Measurements from ENCODE around the gene SLC4A9. TPM values are rescaled to one million over a fixed set of nuclear protein-coding genes. Genes with fewer than 3 reads are reported as not detected.

Gene SLC4A9
- total and polyA plus RNA-seq, 5 experiments from 2014 or later, result not detected

GRCh38 chr5:140399979-140400729 is 40.2 kb downstream of the SLC4A9 start:
- peaks cover 18 to 36% (median 31%) of the 10 kb centered on the region in 4 donors for H3K4me1 Mint-ChIP-seq
- peaks cover 0 to 14% (median 1%) of the 10 kb centered on the region in 3 donors for H3K36me3 Mint-ChIP-seq
- H3K27me3 Mint-ChIP-seq, result no peaks in the 10 kb centered on the region
- H3K4me3 Mint-ChIP-seq, result no peak overlapping the region
- ATAC-seq (peak in 1 of 2 donors; percentile 0), DNase-seq (no peak)
- H3K9me3 Mint-ChIP-seq, result no peaks in the 10 kb centered on the region
- H3K27ac Mint-ChIP-seq, result peak overlapping the region in 5 of 10 donors; percentile 89 to 94 (median 89)
- POLR2A ChIA-PET, result interaction anchor here (0.5 to 3.1 kb wide), 16 partner anchors 12 to 1825 kb away, joined by 3 to 34 read pairs (median 4); partner anchors contain the start of genes CD14, EIF4EBP3, HARS1 and HARS2

GRCh38 chr5:140400730-140401361 is 40.9 kb downstream of the SLC4A9 start:
- peaks cover 20 to 38% (median 34%) of the 10 kb centered on the region in 4 donors for H3K4me1 Mint-ChIP-seq
- peak overlapping the region in 5 of 10 donors; percentile 89 to 94 (median 89) for H3K27ac Mint-ChIP-seq
- H3K27me3 Mint-ChIP-seq, result no peaks in the 10 kb centered on the region
- POLR2A ChIA-PET, result interaction anchor here (0.7 to 3.1 kb wide), 31 partner anchors 9 to 1935 kb away, joined by 3 to 34 read pairs (median 3); partner anchors contain the start of genes APBB3, CD14, EGR1 and EIF4EBP3
- no peaks in the 10 kb centered on the region for H3K9me3 Mint-ChIP-seq
- H3K4me3 Mint-ChIP-seq, result no peak overlapping the region
- peak; percentile 71 for ATAC-seq
- peak in 9 of 10 donors; percentile 66 to 94 (median 86) for DNase-seq
- peaks cover 0 to 16% (median 2%) of the 10 kb centered on the region in 3 donors for H3K36me3 Mint-ChIP-seq

GRCh38 chr5:140401362-140402257 is 41.6 kb downstream of the SLC4A9 start, which contains the start of gene ANKHD1:
ANKHD1 (plus strand) TSS chr5:140401833; CDS start chr5:140401968, 135 bp downstream.
- POLR2A ChIA-PET, result interaction anchor here (0.6 to 3.1 kb wide), 37 partner anchors 9 to 1936 kb away, joined by 3 to 34 read pairs (median 3); partner anchors contain the start of genes APBB3, CD14, CYSTM1 and DIAPH1
- ATAC-seq (peak; percentile 79 to 84), DNase-seq (peak; percentile 90 to 99 (median 98))
- Mint-ChIP-seq H3K27ac (peak within 1 kb of the TSS in 2 of 10 donors; percentile 89 to 94), H3K4me1 (peaks cover 20 to 46% (median 38%) of the 10 kb centered on the region in 4 donors), H3K4me3 (no peak within 1 kb of the TSS), H3K36me3 (peaks cover 0 to 24% (median 2%) of the 10 kb centered on the region in 3 donors), H3K9me3 (no peaks in the 10 kb centered on the region), H3K27me3 (no peaks in the 10 kb centered on the region)

GRCh38 chr5:140402258-140403074 is 42.5 kb downstream of the SLC4A9 start:
- DNase-seq, result peak; percentile 25 to 72 (median 42)
- Mint-ChIP-seq H3K4me1 (peaks cover 21 to 49% (median 40%) of the 10 kb centered on the region in 4 donors), H3K9me3 (no peaks in the 10 kb centered on the region), H3K4me3 (no peak overlapping the region), H3K27me3 (no peaks in the 10 kb centered on the region), H3K36me3 (peaks cover 0 to 29% (median 2%) of the 10 kb centered on the region in 3 donors), H3K27ac (peak overlapping the region in 5 of 10 donors; percentile 13 to 80 (median 28))
- ATAC-seq, result peak in 1 of 2 donors; percentile 3
- POLR2A ChIA-PET, result interaction anchor here (0.5 to 3.1 kb wide), 18 partner anchors 10 to 1217 kb away, joined by 3 to 34 read pairs (median 4); partner anchors contain the start of genes APBB3, CYSTM1, DIAPH1 and EIF4EBP3

- Mint-ChIP-seq H3K9me3 (no peaks in the 10 kb centered on the region), H3K27me3 (no peaks in the 10 kb centered on the region), H3K36me3 (peaks cover 0 to 33% (median 2%) of the 10 kb centered on the region in 3 donors), H3K4me3 (no peak overlapping the region), H3K4me1 (peaks cover 21 to 56% (median 46%) of the 10 kb centered on the region in 4 donors), H3K27ac (peak overlapping the region in 8 of 10 donors; percentile 19 to 80 (median 54))
- POLR2A ChIA-PET, result no interaction called here
- DNase-seq (no peak), ATAC-seq (no peak)
Observed at GRCh38 chr5:140403613-140404012, 43.6 kb downstream of the SLC4A9 start.

GRCh38 chr5:140408750-140409241 is 48.8 kb downstream of the SLC4A9 start:
- Mint-ChIP-seq H3K4me1 (peaks cover 23 to 74% (median 57%) of the 10 kb centered on the region in 4 donors), H3K36me3 (peaks cover 0 to 53% (median 8%) of the 10 kb centered on the region in 3 donors), H3K9me3 (no peaks in the 10 kb centered on the region), H3K27ac (peak overlapping the region in 3 of 10 donors; percentile 10 to 71 (median 59)), H3K4me3 (peak overlapping the region in 5 of 10 donors; percentile 7 to 54 (median 35)), H3K27me3 (no peaks in the 10 kb centered on the region)
- no peak for DNase-seq
- POLR2A ChIA-PET, result no interaction called here
- ATAC-seq, result no peak

GRCh38 chr5:140413230-140413629 is 53.2 kb downstream of the SLC4A9 start:
- no peaks in the 10 kb centered on the region for H3K9me3 Mint-ChIP-seq
- peaks cover 0 to 43% (median 11%) of the 10 kb centered on the region in 3 donors for H3K36me3 Mint-ChIP-seq
- POLR2A ChIA-PET, result no interaction called here
- DNase-seq (no peak), ATAC-seq (no peak)
- peak overlapping the region in 2 of 10 donors; percentile 12 to 39 for H3K27ac Mint-ChIP-seq
- peak overlapping the region in 3 of 10 donors; percentile 7 to 62 (median 26) for H3K4me3 Mint-ChIP-seq
- H3K27me3 Mint-ChIP-seq, result no peaks in the 10 kb centered on the region
- peaks cover 19 to 69% (median 51%) of the 10 kb centered on the region in 4 donors for H3K4me1 Mint-ChIP-seq

GRCh38 chr5:140417235-140417634 is 57.2 kb downstream of the SLC4A9 start:
- POLR2A ChIA-PET, result interaction anchor here (0.7 to 1.2 kb wide), 2 partner anchors 11 to 15 kb away, joined by 3 to 4 read pairs; no protein-coding TSS in a partner anchor
- Mint-ChIP-seq H3K9me3 (no peaks in the 10 kb centered on the region), H3K27me3 (no peaks in the 10 kb centered on the region), H3K27ac (no peak overlapping the region), H3K4me1 (peaks cover 37 to 77% (median 68%) of the 10 kb centered on the region in 4 donors), H3K4me3 (no peak overlapping the region), H3K36me3 (peaks cover 0 to 49% (median 5%) of the 10 kb centered on the region in 3 donors)
- no peak for ATAC-seq
- no peak for DNase-seq

- H3K27me3 Mint-ChIP-seq, result no peaks in the 10 kb centered on the region
- DNase-seq (no peak), ATAC-seq (no peak)
- no peaks in the 10 kb centered on the region for H3K9me3 Mint-ChIP-seq
- H3K4me1 Mint-ChIP-seq, result peaks cover 37 to 74% (median 67%) of the 10 kb centered on the region in 4 donors
- peak overlapping the region in 8 of 10 donors; percentile 7 to 69 (median 36) for H3K4me3 Mint-ChIP-seq
- H3K27ac Mint-ChIP-seq, result peak overlapping the region in 2 of 10 donors; percentile 56 to 64
- POLR2A ChIA-PET, result interaction anchor here (0.8 kb wide), 1 partner anchor 17 kb away, joined by 3 read pairs; no protein-coding TSS in a partner anchor
- peaks cover 0 to 41% (median 5%) of the 10 kb centered on the region in 3 donors for H3K36me3 Mint-ChIP-seq
Observed at GRCh38 chr5:140418862-140419520, 59.0 kb downstream of the SLC4A9 start.

GRCh38 chr5:140420226-140420570 is 60.2 kb downstream of the SLC4A9 start:
- ATAC-seq, result no peak
- no peaks in the 10 kb centered on the region for H3K27me3 Mint-ChIP-seq
- no peak for DNase-seq
- H3K36me3 Mint-ChIP-seq, result peaks cover 0 to 36% (median 3%) of the 10 kb centered on the region in 3 donors
- peak overlapping the region in 9 of 10 donors; percentile 0 to 70 (median 50) for H3K4me3 Mint-ChIP-seq
- H3K4me1 Mint-ChIP-seq, result peaks cover 37 to 74% (median 69%) of the 10 kb centered on the region in 4 donors
- H3K27ac Mint-ChIP-seq, result peak overlapping the region in 4 of 10 donors; percentile 5 to 72 (median 17)
- no peaks in the 10 kb centered on the region for H3K9me3 Mint-ChIP-seq
- POLR2A ChIA-PET, result no interaction called here
